ENCODE data around the gene EXOC4.
A peak's percentile ranks its signal among the peaks of the same experiment; 100 is the strongest.

The EXOC4 gene

GRCh38 chr7:133371616-133372015, 118.7 kb downstream of the EXOC4 start:
- no peak for DNase-seq

GRCh38 chr7:133372337-133372736, 119.5 kb downstream of the EXOC4 start:
- DNase-seq = no peak

DNA sequence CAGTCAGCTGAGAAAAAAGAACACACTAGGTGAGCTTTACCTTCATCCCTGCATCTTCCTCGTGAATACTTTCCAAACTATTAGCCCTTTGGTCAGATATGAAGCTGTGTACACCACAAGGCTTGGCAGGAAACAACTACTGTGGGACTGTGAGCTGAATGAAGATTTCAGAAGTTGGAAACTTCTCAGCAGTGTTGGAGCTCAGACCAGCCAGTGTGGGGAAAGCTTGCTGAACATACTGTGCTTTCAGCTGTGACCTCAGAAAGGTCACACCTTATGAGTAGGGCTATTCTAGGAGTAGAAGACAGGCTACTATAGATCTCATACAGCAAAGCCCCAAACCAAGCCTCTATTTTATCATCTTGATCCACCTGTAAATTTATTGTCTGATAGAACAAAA, 123.6 kb downstream of the EXOC4 start:
- no peak for DNase-seq

DNA sequence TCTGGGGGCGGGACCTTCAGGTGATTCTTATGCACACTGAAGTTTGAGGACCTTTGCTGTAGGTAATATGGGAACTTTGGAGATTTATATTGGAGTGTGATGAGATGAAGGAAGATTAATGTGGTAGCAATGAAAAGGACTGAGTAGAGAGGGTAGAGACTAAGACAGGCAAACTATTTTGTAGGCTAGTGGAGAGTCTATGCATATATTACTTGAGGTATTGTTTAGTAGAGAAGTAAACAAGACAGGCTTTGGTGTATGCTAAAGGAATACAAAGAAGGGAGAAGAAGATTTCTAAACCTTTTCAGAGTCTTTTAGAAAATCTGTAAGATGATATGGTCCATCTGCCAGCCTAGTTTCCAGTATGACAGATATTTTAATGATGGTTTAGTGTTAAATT, 129.1 kb downstream of the EXOC4 start:
- DNase-seq = no peak

GRCh38 chr7:133382775-133383559, 130.1 kb downstream of the EXOC4 start:
- no peak for DNase-seq

DNA sequence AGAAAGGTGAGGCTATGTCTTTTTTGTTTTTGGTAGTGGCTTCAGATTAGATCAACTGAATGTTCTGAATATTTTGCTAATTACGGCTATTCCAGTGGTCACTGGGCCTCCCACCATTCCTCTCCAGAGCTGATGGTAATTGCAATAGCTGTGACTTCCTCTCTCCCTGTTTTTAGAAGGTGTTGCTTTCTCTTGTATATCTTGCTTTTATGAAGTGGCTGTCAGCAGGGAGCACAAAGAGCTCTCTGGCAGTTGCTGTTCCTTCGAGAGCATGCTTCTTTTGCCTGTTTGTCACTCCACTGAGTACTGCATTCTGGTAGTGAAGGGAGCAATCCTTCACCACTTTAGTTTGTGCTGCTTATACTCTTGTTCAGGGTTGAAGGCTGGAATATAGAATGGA, 133.3 kb downstream of the EXOC4 start:
- DNase-seq = no peak

- no peak for DNase-seq
Measured at GRCh38 chr7:133389727-133390126, 136.8 kb downstream of the EXOC4 start.

DNA sequence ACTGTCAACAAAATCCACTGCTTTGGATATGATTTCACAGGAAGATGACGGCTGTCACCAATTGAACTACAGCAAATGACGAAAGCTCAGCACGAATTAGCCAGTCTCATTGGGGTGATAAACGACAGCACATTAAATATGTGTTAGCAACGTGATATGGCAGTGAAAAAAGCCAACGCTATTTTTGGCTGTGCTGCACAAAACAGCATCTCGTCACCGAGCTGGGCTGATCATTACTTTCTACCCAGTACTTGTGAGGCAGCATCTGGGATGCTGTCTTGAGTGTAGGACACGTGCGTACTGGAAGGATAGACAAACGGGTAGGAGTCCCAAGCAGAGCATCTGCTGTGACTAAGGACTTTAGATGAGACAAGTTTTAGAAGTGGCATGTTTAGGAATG, 138.3 kb downstream of the EXOC4 start:
- no peak for DNase-seq

- DNase-seq = no peak
Measured at GRCh38 chr7:133394369-133394768, 141.5 kb downstream of the EXOC4 start.

- DNase-seq = no peak
Measured at GRCh38 chr7:133395551-133395950, 142.7 kb downstream of the EXOC4 start.

GRCh38 chr7:133398506-133398905, 145.6 kb downstream of the EXOC4 start:
- no peak for DNase-seq

- DNase-seq = peak; percentile 36
Measured at GRCh38 chr7:133401225-133401624, 148.3 kb downstream of the EXOC4 start.

- no peak for DNase-seq
Measured at GRCh38 chr7:133408212-133408611, 155.3 kb downstream of the EXOC4 start.

DNA sequence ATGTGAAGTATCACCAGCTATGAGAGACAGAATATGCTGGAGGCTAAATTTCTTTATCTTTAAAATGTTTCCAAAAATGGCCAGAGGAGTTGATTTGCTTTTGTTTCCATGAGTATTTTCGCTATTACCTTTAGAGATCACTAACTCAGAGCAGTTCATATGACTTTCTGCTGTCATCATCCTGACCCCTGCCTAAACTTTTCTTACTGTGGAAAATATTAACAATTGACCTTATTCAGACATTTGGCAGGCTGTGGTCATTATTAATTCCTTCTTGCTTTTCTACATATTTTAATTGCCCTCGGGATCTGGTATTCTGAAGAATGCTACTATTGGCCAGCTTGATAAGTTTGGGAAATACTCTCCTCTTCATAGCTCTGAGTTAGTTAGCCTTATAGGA, 156.5 kb downstream of the EXOC4 start:
- no peak for DNase-seq

DNA sequence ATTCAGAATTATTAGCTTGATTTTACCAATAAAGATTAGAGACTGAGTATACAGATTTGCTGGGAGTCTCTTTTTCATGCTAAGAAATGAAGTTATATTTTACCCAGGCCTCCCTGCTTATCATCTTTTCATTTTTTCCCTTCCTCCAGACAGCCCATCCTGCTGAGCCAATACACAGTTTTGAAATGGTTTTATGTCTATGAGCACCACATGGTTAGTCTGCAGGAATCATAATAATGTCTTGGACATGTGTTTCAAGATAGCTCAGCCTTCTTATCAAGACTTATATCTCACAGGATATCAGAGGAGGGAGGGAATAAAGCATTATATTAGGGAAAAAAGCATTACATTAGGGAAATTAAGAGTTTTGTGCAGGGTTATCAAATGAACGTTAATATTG, 157.1 kb downstream of the EXOC4 start:
- DNase-seq = no peak

DNA sequence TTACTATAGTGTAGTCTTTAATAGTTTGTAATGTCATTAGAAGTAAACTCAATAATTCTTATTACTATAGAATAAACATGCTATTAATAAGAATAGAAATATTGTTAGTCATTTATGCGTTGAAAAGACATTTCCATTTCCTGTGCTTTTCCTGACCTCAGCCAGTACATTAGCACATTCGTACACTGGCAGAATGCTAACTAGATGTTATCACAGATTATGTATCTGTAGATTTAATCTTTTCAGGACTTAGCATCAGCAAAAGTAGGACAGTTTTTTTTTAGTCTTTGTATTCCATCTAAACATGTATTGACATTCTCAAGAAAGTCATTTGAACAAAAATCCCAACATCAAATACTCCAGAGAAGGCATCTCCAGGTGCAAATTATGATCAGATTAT, 158.5 kb downstream of the EXOC4 start:
- no peak for DNase-seq

GRCh38 chr7:133412942-133413341, 160.1 kb downstream of the EXOC4 start:
- DNase-seq = no peak

- peak; percentile 69 for DNase-seq
Measured at GRCh38 chr7:133419041-133419440, 166.2 kb downstream of the EXOC4 start.

DNA sequence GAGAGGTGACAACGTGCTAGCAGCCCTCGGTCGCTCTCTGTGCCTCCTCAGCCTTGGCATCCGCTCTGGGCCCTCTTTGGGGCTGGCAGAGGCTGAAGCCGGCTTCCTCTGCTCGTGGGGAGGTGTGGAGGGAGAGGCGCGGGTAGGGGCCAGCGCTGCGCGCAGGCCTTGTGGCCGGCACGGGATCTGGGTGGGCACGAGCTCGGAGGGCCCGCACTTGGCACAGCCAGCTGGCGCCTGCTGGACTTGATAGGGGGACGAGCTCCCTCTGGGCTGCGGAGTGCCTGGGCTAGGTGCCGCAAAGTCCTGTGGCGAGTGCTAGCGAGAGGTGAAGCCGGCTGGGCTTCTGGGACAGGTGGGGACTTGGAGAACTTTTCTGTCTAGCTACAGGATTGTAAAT, 170.7 kb downstream of the EXOC4 start:
- no peak for DNase-seq

GRCh38 chr7:133428326-133428725, 175.4 kb downstream of the EXOC4 start:
- DNase-seq = no peak

GRCh38 chr7:133428876-133429275, 176.0 kb downstream of the EXOC4 start:
- no peak for DNase-seq

DNA sequence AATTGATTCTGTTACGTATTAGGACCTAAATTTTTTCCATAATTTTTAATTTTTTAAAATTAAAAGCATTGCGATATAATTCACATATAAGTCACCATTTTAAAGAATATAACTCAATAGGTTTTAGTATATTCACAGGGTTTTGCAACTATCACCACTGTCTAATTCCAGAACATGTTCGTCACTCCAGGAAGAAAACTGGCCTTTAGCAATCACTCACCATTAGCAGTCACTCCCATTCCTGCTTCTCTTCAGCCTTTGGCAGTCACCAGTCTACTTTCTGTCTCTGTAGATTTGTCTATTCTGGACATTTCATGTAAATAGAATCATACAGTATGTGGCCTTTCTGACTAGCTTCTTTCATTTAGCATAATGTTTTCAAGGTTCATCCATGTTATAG, 176.5 kb downstream of the EXOC4 start:
- DNase-seq = no peak

- DNase-seq = no peak
Measured at GRCh38 chr7:133431134-133431724, 178.4 kb downstream of the EXOC4 start.

DNA sequence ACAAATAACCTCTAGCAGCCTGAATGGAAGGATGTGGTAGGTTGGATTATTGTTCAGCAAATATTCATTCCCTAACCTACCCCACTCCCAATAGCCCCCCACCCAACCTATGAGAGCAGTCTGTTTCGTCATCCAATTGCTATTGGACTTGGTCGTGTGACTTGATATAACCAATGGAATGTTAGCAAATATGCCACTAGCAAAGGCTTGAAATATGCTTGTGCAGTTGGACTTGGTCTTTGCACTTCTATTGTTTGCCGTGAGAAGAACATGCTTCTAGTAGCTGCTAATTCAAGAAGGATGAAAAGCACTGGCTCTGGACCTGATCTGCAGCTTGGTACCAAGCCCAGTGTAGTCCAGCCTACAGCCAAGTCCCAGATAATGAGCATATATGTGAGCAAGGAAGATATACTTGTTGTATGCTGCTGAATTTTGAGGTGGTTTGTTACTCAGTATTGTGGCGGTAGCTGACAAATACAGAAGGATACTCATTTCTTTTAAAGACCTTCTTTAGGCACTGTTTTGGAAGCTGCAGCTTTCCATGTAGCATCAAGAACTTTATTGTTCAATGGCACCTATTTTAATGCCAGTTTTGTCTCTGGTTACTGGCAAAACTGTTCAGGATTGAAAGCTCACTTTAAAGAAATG, 180.4 kb downstream of the EXOC4 start:
- DNase-seq = no peak
